ENCODE data around the gene PDE7B.

GRCh38 chr6:136092897-136093296, 241.4 kb downstream of the PDE7B start:
- no peak for TF ChIP-seq REST (tag by site-specific recombination; IDR thresholded peaks at IDR 0.05)
- TF ChIP-seq ZFP3 (tag by site-specific recombination; IDR thresholded peaks at IDR 0.05; ENCODE audit: low read depth), result no peak
- no peak for TF ChIP-seq SP3 (tag by site-specific recombination; IDR thresholded peaks at IDR 0.05)
- no peak for TF ChIP-seq CTCF (tag by site-specific recombination; IDR thresholded peaks at IDR 0.05)
- no peak for TF ChIP-seq ZNF792 (tag by site-specific recombination; IDR thresholded peaks at IDR 0.05)
- TF ChIP-seq ZNF24 (tag by site-specific recombination; IDR thresholded peaks at IDR 0.05), result no peak
- no peak for TF ChIP-seq ZNF626 (tag by site-specific recombination; IDR thresholded peaks at IDR 0.05)
- TF ChIP-seq TRIM28 (IDR thresholded peaks at IDR 0.05; ENCODE audit: borderline replicate concordance, low read length), result no peak
- TF ChIP-seq GLI2 (tag by site-specific recombination; IDR thresholded peaks at IDR 0.05; ENCODE audit: borderline replicate concordance, low read depth), result no peak
- no peak for TF ChIP-seq BCL6B (tag by site-specific recombination; IDR thresholded peaks at IDR 0.05)
- TF ChIP-seq ZNF449 (tag by site-specific recombination; IDR thresholded peaks at IDR 0.05), result no peak
- no peak for TF ChIP-seq SETDB1 (IDR thresholded peaks at IDR 0.05; ENCODE audit: insufficient read length, low read length)
- no peak for TF ChIP-seq KLF17 (tag by site-specific recombination; IDR thresholded peaks at IDR 0.05)
- TF ChIP-seq ZNF549 (tag by site-specific recombination; IDR thresholded peaks at IDR 0.05), result no peak

All from HEK293 (cell line).